ENCODE data around the gene OR10Z1.

The OR10Z1 gene

DNA sequence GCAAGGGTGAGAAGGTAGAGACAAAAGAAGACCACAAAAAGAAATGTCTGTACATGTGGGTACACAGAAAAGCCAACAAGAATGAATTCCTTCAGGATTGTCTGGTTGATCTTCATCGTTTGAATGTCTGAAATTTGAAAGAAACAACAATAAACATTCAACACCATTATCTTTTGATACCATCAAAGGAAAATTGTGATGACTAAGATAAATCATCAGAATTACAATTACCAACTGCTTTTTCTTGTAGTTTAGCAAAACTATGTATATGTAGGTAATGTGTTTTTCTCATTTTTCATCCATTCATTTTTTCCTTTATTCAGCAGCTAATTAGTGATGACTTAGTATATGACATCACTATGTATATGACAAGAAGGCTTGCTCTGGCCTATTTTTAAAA lies 25.3 kb upstream of the OR10Z1 start, which contains the start of gene OR10X1:
Gene OR10X1, minus strand, starts transcription at position 167 of the 400 bp plus-strand sequence. Its CDS starts 0 bp downstream, at position 167.
- no peak for TF ChIP-seq CTCF (IDR thresholded peaks at IDR 0.05; ENCODE audit: extremely low read depth, insufficient read depth, missing control alignments)
- in situ Hi-C loops (cut with MboI; ENCODE audit: low pct_unique_long_range_greater_than_20kb, low sequenced_read_pairs, unreplicated experiment) = no loop called here
- DNase-seq (ENCODE audit: low spot score) = no peak

- in situ Hi-C loops (cut with MboI; ENCODE audit: low pct_unique_long_range_greater_than_20kb, low sequenced_read_pairs, unreplicated experiment) = no loop called here
- DNase-seq (ENCODE audit: low spot score) = no peak
- no peak for TF ChIP-seq CTCF (IDR thresholded peaks at IDR 0.05; ENCODE audit: extremely low read depth, insufficient read depth, missing control alignments)
Observed at GRCh38 chr1:158583962-158584361, 21.1 kb upstream of the OR10Z1 start.

DNA sequence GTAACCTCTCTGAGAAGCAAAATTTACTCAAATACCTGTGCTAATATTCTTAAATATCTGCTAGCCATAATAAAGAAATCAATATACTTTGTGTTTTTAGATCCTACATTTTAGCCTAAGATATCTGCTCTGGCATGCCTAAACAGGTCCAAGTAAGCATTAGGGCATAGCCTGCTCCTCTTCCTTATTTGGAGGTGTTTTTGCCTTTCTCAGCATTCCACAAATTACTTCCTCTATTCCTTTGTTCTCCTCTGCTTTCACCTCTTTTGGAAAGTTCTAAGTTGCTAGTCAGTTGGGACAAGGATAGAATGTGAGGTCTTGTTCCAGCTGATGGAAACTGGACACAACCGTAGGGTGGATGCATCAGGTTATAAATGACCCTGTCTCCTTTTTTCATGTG lies 18.1 kb upstream of the OR10Z1 start:
- in situ Hi-C loops (cut with MboI; ENCODE audit: low pct_unique_long_range_greater_than_20kb, low sequenced_read_pairs, unreplicated experiment) = no loop called here
- TF ChIP-seq CTCF (IDR thresholded peaks at IDR 0.05; ENCODE audit: extremely low read depth, insufficient read depth, missing control alignments) = no peak
- no peak for DNase-seq (ENCODE audit: low spot score)

- in situ Hi-C loops (cut with MboI; ENCODE audit: low pct_unique_long_range_greater_than_20kb, low sequenced_read_pairs, unreplicated experiment) = no loop called here
- no peak for TF ChIP-seq CTCF (IDR thresholded peaks at IDR 0.05; ENCODE audit: extremely low read depth, insufficient read depth, missing control alignments)
- no peak for DNase-seq (ENCODE audit: low spot score)
Observed at GRCh38 chr1:158600735-158601134, 4.3 kb upstream of the OR10Z1 start.

DNA sequence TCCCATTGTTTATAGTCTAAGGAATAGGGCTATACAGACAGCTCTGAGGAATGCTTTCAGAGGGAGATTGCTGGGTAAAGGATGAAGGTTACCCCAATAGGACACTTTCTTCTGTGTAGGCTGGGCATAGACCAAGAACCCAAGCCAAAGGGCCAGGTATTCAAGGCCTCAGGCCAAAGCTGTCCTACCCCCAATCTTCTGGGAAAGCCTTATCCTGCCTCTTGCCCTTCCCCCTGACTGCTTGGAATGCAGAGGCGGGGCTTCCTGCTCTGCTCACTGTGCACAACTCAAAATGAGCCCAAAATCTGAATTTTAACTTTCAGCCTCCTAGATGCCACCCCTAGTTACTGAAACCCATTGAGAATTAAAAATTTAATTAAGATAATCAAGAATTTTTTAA lies 2.2 kb downstream of the OR10Z1 start:
- DNase-seq (ENCODE audit: low spot score) = no peak
- TF ChIP-seq CTCF (IDR thresholded peaks at IDR 0.05; ENCODE audit: extremely low read depth, insufficient read depth, missing control alignments) = no peak
- in situ Hi-C loops (cut with MboI; ENCODE audit: low pct_unique_long_range_greater_than_20kb, low sequenced_read_pairs, unreplicated experiment) = no loop called here

DNA sequence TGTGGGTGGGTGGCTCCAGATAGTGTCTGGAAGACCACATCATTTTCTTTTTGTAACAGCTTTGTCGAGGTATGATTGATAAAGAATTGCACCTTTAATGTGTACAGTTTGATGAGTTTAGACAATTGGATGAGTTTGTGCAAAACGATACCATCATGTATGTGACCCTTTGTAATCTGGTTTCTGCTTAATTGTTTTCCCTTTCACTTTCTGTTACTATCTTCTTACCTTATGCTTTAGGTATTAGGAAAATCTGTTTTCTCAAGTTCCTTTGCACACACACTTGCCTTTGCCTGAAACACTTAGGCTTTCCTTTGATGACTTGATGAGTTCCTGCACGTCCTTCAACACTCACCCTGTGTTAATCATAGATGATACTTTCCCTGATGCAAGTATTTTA lies 6.8 kb downstream of the OR10Z1 start:
- no peak for TF ChIP-seq CTCF (IDR thresholded peaks at IDR 0.05; ENCODE audit: extremely low read depth, insufficient read depth, missing control alignments)
- no peak for DNase-seq (ENCODE audit: low spot score)
- in situ Hi-C loops (cut with MboI; ENCODE audit: low pct_unique_long_range_greater_than_20kb, low sequenced_read_pairs, unreplicated experiment) = no loop called here

GRCh38 chr1:158613764-158614163 lies 8.7 kb downstream of the OR10Z1 start:
- in situ Hi-C loops (cut with MboI; ENCODE audit: low pct_unique_long_range_greater_than_20kb, low sequenced_read_pairs, unreplicated experiment) = no loop called here
- DNase-seq (ENCODE audit: low spot score) = no peak
- TF ChIP-seq CTCF (IDR thresholded peaks at IDR 0.05; ENCODE audit: extremely low read depth, insufficient read depth, missing control alignments) = no peak
